IgD-negative memory B cell (primary cell): ENCODE results near the gene PMEL. TPM values are rescaled to one million over a fixed set of nuclear protein-coding genes. Genes with fewer than 3 reads are reported as not detected.
"Not testable (repeated sequence)": the region's sequence is repeated elsewhere in the genome, so short reads cannot be mapped to it uniquely, and the experiment has no call there.

ENCODE experiments used
- H3K27ac Mint-ChIP-seq, 3 donors: one replicate each; pipeline ENCODE4 v1.8.0; 2020 to 2022; ENCODE audit warnings: mild to moderate bottlenecking in 3 of 3, mixed read lengths in 3 of 3, moderate library complexity in 1 of 3
- H3K27me3 Mint-ChIP-seq: one replicate; pipeline ENCODE4 v1.8.0; 2021; ENCODE audit warnings: mixed read lengths
- H3K36me3 Mint-ChIP-seq: one replicate; pipeline ENCODE4 v1.8.0; 2020; ENCODE audit warnings: mild to moderate bottlenecking, mixed read lengths
- H3K4me1 Mint-ChIP-seq, 3 donors: one replicate each; pipeline ENCODE4 v1.8.0; 2020 to 2022; ENCODE audit warnings: mixed read lengths in 3 of 3, mild to moderate bottlenecking in 1 of 3
- H3K4me3 Mint-ChIP-seq, 4 donors: one replicate each; pipeline ENCODE4 v1.8.0; 2020 to 2022; ENCODE audit warnings: mild to moderate bottlenecking in 4 of 4, mixed read lengths in 4 of 4, moderate library complexity in 3 of 4
- H3K9me3 Mint-ChIP-seq, 3 donors: one replicate each; pipeline ENCODE4 v1.8.0; 2020 to 2021; ENCODE audit warnings: mixed read lengths in 3 of 3, mild to moderate bottlenecking in 1 of 3
- polyA plus RNA-seq: library from polyadenylated mRNA; unstranded; fragments of 300-500 nt; fragmentation: Illumina TruSeq; gene quantifications from one replicate; pipeline ENCODE4 v1.2.3, GENCODE V29; 2021

Gene PMEL
- polyA plus RNA-seq, 1 donor from 2014 or later: 1.1 TPM

DNA sequence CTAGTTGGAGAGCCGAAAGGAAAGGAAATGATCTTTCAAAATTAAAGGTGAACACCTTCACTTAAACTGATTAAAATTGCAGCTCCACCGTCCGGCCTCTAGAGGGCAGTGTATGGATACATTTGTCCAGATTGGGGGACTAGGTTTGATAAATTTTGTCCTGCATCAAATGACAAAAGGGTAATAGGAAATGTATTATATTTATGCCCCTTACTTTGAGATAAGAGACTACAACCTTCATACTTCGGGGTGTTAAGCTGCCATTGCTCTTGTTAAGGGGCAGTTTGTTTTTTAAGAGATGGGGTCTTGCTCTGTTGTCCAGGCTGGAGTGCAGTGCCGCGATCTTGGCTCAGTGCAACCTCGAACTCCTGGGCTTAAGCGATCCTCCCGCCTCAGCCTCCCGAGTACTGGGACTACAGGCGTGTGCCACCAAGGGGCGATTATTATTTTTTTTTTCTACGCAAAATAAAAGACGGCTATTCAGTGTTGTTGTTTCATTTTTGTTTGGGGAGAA, 30.4 kb upstream of the PMEL start:
- no peaks in the 10 kb centered on the region for H3K36me3 Mint-ChIP-seq

GRCh38 chr12:55995366-55995765, 29.5 kb upstream of the PMEL start:
- Mint-ChIP-seq H3K27ac (peak overlapping the region in 1 of 3 donors; percentile 59), H3K36me3 (no peaks in the 10 kb centered on the region), H3K27me3 (peaks cover 9% of the 10 kb centered on the region), H3K9me3 (no peaks in the 10 kb centered on the region), H3K4me3 (no peak overlapping the region), H3K4me1 (peaks cover 6 to 12% (median 7%) of the 10 kb centered on the region in 3 donors)

More for the DNA sequence above, 30.4 kb upstream of the PMEL start:
- Mint-ChIP-seq H3K4me1 (peaks cover 6 to 12% (median 7%) of the 10 kb centered on the region in 3 donors), H3K27ac (peak overlapping the region in 1 of 3 donors; percentile 67), H3K27me3 (peaks cover 9% of the 10 kb centered on the region), H3K9me3 (no peaks in the 10 kb centered on the region), H3K4me3 (peak overlapping the region; percentile 37 to 92 (median 80))

DNA sequence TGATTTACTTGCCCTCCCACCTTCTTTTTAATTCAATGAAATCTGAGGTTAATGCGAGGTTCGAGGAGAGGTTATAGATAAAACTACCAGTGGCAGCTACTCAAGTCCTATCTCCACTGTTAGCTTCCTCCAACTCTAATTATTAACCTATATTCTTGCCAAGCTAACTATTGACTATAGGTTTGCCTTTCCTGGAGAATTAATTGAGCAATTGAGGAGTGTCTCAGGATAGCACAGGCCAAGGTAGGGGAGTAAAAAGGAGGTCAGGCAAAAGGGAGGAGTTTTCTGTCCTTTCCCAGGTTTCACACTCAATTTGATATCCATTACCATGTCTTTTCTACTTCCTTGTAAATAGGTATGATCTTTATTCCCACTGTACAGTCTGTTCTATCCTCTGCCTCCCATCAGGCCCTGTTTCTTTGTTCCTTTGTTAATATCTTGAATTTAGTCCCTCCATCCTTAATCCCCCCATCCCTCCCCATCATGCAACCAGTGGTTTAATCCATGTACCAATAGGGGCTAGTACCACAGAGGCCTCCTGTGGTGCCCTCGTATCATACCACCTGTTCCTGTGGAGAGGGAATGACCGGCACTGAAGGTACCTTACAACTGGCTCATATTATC, 27.5 kb upstream of the PMEL start:
- peaks cover 9% of the 10 kb centered on the region for H3K27me3 Mint-ChIP-seq
- peaks cover 6 to 12% (median 7%) of the 10 kb centered on the region in 3 donors for H3K4me1 Mint-ChIP-seq
- H3K9me3 Mint-ChIP-seq: no peaks in the 10 kb centered on the region
- H3K27ac Mint-ChIP-seq: no peak overlapping the region
- H3K36me3 Mint-ChIP-seq: no peaks in the 10 kb centered on the region
- no peak overlapping the region for H3K4me3 Mint-ChIP-seq

DNA sequence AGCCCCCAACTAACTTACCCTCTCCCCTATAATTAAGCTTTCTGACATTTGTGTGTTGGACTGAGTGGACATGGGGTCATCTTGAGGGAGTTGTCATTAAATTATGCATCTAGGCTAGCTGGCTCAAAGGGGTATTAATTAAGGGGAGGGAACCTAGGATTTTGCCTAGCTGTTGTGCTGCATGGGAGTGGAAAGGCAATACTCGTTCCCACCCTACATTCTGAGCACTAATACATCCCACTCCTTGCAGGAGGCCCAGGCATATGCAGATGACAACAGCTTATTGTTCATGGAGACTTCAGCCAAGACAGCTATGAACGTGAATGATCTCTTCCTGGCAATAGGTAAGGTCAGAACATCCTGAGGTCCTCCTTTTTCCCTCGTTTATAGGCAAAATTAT, 25.3 kb upstream of the PMEL start:
- no peaks in the 10 kb centered on the region for H3K9me3 Mint-ChIP-seq
- no peaks in the 10 kb centered on the region for H3K27me3 Mint-ChIP-seq
- H3K4me3 Mint-ChIP-seq: no peak overlapping the region
- peaks cover 2 to 3% (median 2%) of the 10 kb centered on the region in 3 donors for H3K4me1 Mint-ChIP-seq
- H3K36me3 Mint-ChIP-seq: no peaks in the 10 kb centered on the region
- H3K27ac Mint-ChIP-seq: no peak overlapping the region

DNA sequence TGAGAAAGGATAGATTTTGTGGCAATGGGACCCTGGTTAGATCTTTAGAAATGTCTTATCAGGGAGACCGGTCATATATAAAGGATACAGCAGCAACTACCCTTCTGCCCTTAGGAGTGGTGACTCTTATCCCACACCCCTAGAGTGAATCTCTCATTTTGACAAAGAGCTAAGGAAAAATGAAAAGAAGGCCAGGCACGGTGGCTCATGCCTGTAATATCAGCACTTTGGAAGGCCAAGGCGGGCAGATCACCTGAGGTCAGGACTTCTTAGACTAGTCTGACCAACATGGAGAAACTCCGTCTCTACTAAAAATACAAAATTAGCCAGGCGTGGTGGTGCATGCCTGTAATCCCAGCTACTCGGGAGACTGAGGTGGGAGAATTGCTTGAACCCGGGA, 20.1 kb upstream of the PMEL start:
- H3K4me1 Mint-ChIP-seq: peaks cover 13 to 18% (median 15%) of the 10 kb centered on the region in 3 donors
- H3K4me3 Mint-ChIP-seq, H3K36me3 Mint-ChIP-seq, H3K27me3 Mint-ChIP-seq, H3K27ac Mint-ChIP-seq, H3K9me3 Mint-ChIP-seq: not testable (repeated sequence)

DNA sequence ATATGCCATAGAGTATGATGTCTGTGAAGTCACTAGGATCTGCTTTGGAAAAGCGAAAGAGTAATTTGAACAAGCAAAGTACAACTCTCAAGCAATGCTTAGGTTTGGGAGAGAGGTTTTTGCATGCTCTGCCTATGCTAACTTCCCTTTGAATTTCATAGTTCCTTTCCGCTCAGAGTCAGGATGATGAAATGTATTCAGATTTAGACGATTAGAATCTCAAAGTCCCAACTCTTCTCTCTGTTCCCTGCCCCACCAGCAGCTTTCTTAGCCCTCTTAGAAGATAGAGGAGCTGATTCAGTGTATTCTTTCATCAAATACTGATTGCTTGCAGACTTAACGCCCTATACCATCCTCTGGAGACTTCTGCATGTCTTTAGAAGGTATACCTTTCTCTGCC, 19.5 kb upstream of the PMEL start:
- Mint-ChIP-seq H3K4me3 (peak overlapping the region in 1 of 4 donors; percentile 12), H3K36me3 (peaks cover 1% of the 10 kb centered on the region), H3K9me3 (no peaks in the 10 kb centered on the region)

DNA sequence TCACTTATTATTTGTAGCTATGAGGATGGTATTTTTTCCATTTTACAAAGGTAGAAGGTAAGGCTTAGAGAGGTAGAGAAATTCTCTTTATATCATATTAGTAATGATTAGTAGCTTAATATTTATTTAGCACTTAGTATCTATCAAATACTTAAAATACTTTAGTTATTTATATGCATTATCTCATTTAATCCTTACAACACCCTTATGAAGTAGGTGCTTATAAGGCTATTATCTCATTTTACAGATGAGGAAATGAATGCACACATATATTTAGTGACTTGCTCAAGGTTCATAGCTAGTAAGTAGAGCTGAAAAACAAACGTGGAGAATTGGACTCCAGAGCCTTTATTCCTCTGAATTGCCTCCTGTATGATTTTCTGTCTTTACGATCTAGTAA, 19.0 kb upstream of the PMEL start:
- no peaks in the 10 kb centered on the region for H3K27me3 Mint-ChIP-seq
- H3K36me3 Mint-ChIP-seq: peaks cover 1% of the 10 kb centered on the region
- no peak overlapping the region for H3K4me3 Mint-ChIP-seq
- H3K27ac Mint-ChIP-seq: no peak overlapping the region
- no peaks in the 10 kb centered on the region for H3K9me3 Mint-ChIP-seq
- peaks cover 13 to 18% (median 18%) of the 10 kb centered on the region in 3 donors for H3K4me1 Mint-ChIP-seq

More for the DNA sequence above, 19.5 kb upstream of the PMEL start:
- H3K27ac Mint-ChIP-seq: no peak overlapping the region
- H3K4me1 Mint-ChIP-seq: peaks cover 13 to 18% (median 18%) of the 10 kb centered on the region in 3 donors
- H3K27me3 Mint-ChIP-seq: no peaks in the 10 kb centered on the region

DNA sequence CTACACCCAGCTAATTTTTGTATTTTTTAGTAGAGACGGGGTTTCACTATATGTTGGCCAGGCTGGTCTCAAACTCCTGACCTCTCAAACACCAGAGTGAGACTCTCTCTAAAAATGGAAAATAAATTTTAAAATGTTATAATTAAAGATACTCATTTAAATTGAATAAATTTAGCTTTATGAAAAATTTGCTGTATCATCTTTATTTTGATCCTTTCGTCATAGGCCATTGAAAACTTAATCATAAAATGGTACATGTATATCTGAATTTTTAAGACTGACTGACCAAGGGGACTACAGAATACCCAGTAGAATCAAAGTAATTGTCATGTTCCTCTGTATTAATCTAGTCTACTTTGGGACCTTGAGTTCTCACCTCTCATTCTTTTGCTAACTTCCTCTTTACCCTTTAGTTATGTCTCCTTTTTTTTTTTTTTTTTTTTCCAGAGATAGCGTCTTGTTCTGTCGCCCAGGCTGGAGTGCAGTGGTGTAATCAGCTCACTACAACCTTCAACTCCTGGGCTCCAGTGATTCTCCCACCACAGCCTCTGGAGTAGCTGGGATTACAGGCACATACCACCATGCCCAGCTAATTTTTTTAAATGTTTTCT, 17.5 kb upstream of the PMEL start:
- Mint-ChIP-seq H3K9me3 (no peaks in the 10 kb centered on the region), H3K4me3 (peak overlapping the region in 3 of 4 donors; percentile 57 to 69 (median 63)), H3K27ac (peak overlapping the region; percentile 16 to 74 (median 59)), H3K4me1 (peaks cover 17 to 25% (median 24%) of the 10 kb centered on the region in 3 donors), H3K36me3 (peaks cover 1% of the 10 kb centered on the region), H3K27me3 (no peaks in the 10 kb centered on the region)

DNA sequence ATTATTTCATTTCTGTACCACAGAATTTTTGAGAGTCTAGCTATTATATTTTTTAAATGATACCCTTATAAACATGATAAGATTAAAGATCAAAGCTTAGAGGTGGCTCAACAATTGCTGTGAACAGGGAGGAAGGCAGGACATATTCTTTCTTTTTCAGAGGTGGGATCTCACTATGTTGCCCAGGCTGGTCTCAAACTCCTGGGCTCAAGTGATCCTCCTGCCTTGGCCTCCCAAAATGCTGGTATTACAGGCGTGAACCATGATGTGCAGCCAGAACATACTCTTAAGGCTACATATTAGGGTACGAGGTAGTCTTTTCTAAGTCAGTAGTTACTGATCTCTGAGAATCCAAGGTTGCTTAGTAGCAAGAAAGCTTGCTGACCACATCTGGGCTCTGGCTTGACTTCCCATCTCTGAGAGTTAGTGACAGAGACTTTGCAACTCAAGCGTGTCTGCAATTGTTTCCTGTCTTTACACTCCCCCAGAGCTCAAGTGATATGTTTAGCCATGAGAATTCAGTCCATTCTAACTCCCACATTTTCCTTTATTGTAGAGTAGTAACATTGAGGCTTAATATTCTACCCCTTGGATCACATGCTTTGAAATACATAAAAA, 16.6 kb upstream of the PMEL start:
- H3K27me3 Mint-ChIP-seq: no peaks in the 10 kb centered on the region
- no peaks in the 10 kb centered on the region for H3K9me3 Mint-ChIP-seq
- peaks cover 1% of the 10 kb centered on the region for H3K36me3 Mint-ChIP-seq
- H3K4me3 Mint-ChIP-seq: peak overlapping the region in 2 of 4 donors; percentile 51 to 58
- H3K27ac Mint-ChIP-seq: peak overlapping the region in 1 of 3 donors; percentile 50
- peaks cover 22 to 25% (median 24%) of the 10 kb centered on the region in 3 donors for H3K4me1 Mint-ChIP-seq

- H3K4me3 Mint-ChIP-seq: peak overlapping the region in 1 of 4 donors; percentile 37
- H3K9me3 Mint-ChIP-seq: not testable (repeated sequence)
Observed at GRCh38 chr12:55981882-55982281, 16.0 kb upstream of the PMEL start.

DNA sequence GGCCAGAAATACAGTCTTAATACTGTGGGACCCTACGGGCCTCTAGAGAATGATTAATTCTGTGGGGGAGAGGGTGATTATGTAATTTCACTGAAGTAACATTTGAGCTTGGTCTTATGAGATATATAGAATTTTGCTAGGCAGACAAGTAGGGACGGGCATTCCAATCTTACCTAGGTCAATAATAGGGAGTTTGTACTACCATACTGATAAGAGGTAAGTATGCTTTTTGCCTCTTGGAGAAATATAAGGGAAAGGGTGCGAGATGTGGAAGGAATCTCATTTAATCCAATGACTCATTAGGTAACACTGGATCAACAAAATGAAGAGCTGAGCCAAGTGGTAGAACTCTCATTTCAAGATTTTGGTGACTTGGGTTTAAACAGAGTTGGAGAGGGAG, 13.2 kb upstream of the PMEL start:
- no peaks in the 10 kb centered on the region for H3K27me3 Mint-ChIP-seq
- H3K27ac Mint-ChIP-seq: no peak overlapping the region
- no peaks in the 10 kb centered on the region for H3K9me3 Mint-ChIP-seq
- peak overlapping the region in 1 of 4 donors; percentile 44 for H3K4me3 Mint-ChIP-seq
- H3K36me3 Mint-ChIP-seq: peaks cover 1% of the 10 kb centered on the region
- peaks cover 18 to 32% (median 21%) of the 10 kb centered on the region in 3 donors for H3K4me1 Mint-ChIP-seq

More at GRCh38 chr12:55981882-55982281, 16.0 kb upstream of the PMEL start:
- peaks cover 23 to 25% (median 24%) of the 10 kb centered on the region in 3 donors for H3K4me1 Mint-ChIP-seq
- not testable (repeated sequence) for H3K36me3 Mint-ChIP-seq, H3K27me3 Mint-ChIP-seq, H3K27ac Mint-ChIP-seq

DNA sequence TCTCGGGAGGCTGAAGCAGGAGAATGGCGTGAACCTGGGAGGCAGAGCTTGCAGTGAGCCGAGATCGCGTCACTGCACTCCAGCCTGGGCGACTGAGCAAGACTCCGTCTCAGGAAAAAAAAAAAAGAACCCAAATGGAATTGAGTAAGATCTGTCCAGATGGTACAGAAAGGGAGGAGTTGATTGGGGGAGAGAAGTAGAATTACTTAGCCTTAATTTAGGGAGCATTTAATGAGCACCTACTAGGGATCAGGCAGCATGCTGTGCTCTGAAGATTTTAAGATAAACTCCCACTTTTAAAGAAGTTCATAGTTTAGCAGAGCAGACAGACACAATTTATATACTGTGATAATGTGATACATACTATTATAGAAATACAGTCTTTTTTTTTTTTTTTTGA, 12.6 kb upstream of the PMEL start:
- Mint-ChIP-seq H3K36me3 (peaks cover 1% of the 10 kb centered on the region), H3K27me3 (no peaks in the 10 kb centered on the region), H3K27ac (no peak overlapping the region), H3K4me3 (peak overlapping the region in 1 of 4 donors; percentile 17), H3K9me3 (no peaks in the 10 kb centered on the region), H3K4me1 (peaks cover 15 to 28% (median 19%) of the 10 kb centered on the region in 3 donors)

DNA sequence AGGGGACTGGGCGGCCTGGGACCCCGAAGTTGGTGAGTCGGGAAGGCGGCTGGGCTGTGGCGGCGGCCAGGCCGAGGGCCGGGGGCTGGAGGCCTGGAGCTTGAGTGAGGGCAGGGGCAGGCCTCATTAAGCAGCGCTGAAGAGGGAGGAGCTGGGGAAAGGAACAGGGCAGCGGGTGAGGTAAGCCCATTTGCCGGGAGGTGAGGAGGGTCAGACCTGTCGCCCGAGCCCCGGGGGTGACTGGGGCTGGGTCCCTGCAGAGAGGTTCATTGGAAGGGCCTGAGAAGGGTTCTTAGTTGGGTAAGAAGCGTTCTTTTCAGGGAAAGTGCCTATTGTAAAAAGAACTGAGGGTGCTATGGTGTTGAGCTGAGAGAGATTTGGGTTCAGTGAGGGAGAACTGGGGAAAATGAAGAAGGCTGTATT, 8.5 kb upstream of the PMEL start:
- Mint-ChIP-seq H3K4me3 (no peak overlapping the region), H3K36me3 (no peaks in the 10 kb centered on the region), H3K9me3 (no peaks in the 10 kb centered on the region), H3K4me1 (peaks cover 4 to 23% (median 5%) of the 10 kb centered on the region in 3 donors), H3K27ac (no peak overlapping the region), H3K27me3 (no peaks in the 10 kb centered on the region)

DNA sequence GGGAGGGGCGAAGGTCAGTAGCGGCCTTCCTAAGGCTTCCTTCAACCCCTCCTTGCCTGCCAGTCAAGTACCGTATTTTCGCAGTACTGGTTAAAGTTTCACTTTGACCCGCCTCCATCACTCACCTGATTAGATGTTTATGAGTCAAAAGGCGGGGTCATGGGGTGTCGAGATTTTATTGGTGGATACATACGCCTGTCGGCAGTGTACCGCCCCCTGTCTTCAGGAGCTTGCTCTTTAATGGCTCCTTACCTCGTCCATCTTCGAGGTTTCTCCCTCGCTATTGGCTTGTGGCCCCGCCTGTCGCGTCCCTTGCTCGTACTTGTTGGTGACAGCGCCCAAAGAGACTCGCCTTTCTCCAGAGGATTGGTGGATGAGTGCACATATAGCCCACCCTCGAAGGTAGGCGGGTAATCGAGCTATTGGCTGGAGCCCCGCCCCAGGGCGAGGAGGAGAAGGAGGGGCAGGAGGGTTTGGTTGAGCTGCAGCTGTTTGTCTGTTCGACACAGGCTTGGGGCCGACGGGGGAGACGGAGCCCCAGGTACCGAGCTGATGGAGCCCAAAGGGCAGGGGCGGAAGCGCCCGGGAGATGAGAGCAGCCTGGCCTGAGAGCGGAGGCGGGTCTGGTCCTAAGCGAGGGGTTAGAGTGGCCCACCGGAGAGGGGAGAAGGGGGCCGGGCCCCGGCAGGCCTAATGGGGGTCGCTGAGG, 7.9 kb upstream of the PMEL start, which contains the start of gene RAB5B:
Gene RAB5B, plus strand, starts transcription at position 480 of the 709 bp plus-strand sequence. CDS start 12,883 bp downstream, outside the sequence.
- Mint-ChIP-seq H3K9me3 (no peaks in the 10 kb centered on the region), H3K4me1 (peaks cover 0 to 20% (median 3%) of the 10 kb centered on the region in 3 donors), H3K27ac (no peak within 1 kb of the TSS), H3K4me3 (no peak within 1 kb of the TSS), H3K36me3 (no peaks in the 10 kb centered on the region), H3K27me3 (no peaks in the 10 kb centered on the region)
